ENCODE measurements around the gene RBM20. TPM values are rescaled to one million over a fixed set of nuclear protein-coding genes. Genes with fewer than 3 reads are reported as not detected.

RBM20 gene
- total RNA-seq = under 1 TPM; 0.38 to 0.72 TPM

DNA sequence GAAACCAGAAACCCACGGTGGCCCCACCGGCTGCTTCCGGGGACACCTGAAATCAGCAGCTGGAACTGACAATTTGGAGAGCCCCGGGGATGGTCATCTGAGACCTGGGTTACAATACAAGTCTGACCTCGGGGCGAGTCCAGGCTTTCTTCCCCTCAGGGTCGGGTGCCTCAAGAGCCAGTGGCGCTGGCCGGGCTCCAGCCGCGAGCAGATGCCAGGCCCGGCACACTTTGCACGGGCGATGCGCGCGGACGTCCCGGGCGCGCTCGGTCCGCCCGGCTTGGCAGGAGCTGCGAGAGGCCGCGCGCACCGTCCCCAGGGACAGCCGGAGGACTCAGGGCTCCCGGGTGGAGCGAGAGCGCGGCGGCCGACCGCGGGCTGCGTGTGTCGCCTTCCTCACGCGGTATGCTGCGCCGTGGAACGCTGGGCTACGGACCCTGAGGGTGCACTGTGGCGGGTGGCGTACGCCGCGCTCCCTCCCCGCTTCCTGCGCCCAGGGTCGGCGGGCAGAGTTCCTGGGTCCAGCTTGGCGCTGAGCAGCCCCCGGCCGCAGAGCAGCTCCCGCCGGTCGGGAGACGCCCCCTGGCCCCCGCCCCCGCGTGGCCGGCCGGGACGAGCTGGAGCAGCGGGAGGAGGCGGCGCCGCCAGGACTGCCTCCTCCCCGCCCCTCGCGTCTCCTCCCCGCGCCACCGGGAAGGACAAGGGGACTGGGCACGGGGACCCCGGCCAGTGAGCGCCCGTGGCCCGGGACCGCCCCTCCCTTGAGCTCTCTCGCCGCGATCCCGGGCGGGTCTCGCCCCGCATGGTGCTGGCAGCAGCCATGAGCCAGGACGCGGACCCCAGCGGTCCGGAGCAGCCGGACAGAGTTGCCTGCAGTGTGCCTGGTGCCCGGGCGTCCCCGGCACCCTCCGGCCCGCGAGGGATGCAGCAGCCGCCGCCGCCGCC lies at the start of gene RBM20:
Gene RBM20 (plus strand): TSS at position 684 of the 945 bp plus-strand sequence. CDS start 119 bp downstream, at position 803.
- ChIA-PET CTCF (interaction anchor here (0.5 to 1.7 kb wide), 2 partner anchors 27 to 1538 kb away, joined by 3 to 5 read pairs; no protein-coding TSS in a partner anchor), POLR2A (interaction anchor here (0.6 to 2.2 kb wide), 5 partner anchors 16 to 220 kb away, joined by 3 to 4 read pairs (median 3); no protein-coding TSS in a partner anchor)
- Mint-ChIP-seq H3K4me3 (peak within 1 kb of the TSS; percentile 69), H3K27me3 (peaks cover 52% of the 10 kb centered on the region), H3K9me3 (no peaks in the 10 kb centered on the region), H3K4me1 (ENCODE audit: low read depth) (peaks cover 29% of the 10 kb centered on the region), H3K27ac (no peak within 1 kb of the TSS), H3K36me3 (ENCODE audit: low read depth) (no peaks in the 10 kb centered on the region)
- ATAC-seq (peak; percentile 34), DNase-seq (peak; percentile 20)
- TF ChIP-seq, protein P1, sequence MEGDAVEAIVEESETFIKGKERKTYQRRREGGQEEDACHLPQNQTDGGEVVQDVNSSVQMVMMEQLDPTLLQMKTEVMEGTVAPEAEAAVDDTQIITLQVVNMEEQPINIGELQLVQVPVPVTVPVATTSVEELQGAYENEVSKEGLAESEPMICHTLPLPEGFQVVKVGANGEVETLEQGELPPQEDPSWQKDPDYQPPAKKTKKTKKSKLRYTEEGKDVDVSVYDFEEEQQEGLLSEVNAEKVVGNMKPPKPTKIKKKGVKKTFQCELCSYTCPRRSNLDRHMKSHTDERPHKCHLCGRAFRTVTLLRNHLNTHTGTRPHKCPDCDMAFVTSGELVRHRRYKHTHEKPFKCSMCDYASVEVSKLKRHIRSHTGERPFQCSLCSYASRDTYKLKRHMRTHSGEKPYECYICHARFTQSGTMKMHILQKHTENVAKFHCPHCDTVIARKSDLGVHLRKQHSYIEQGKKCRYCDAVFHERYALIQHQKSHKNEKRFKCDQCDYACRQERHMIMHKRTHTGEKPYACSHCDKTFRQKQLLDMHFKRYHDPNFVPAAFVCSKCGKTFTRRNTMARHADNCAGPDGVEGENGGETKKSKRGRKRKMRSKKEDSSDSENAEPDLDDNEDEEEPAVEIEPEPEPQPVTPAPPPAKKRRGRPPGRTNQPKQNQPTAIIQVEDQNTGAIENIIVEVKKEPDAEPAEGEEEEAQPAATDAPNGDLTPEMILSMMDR (IDR thresholded peaks at IDR 0.05) = no peak
- intact Hi-C loops (cut with micrococcal nuclease) = no loop called here

GRCh38 chr10:110597476-110597875 lies 46.7 kb upstream of the RBM20 start:
- no peaks in the 10 kb centered on the region for H3K4me1 Mint-ChIP-seq (ENCODE audit: low read depth)
- DNase-seq (no peak), ATAC-seq (no peak)
- CTCF ChIA-PET = interaction anchor here (1.5 to 4.5 kb wide), 2 partner anchors 8 to 14 kb away, joined by 4 to 23 read pairs; no protein-coding TSS in a partner anchor
- intact Hi-C loops (cut with micrococcal nuclease) = loop anchor here (5.0 kb wide), 1 partner anchor 290 kb away; no protein-coding TSS in a partner anchor
- no peaks in the 10 kb centered on the region for H3K9me3 Mint-ChIP-seq
- H3K27ac Mint-ChIP-seq = no peak overlapping the region
- no peak overlapping the region for H3K4me3 Mint-ChIP-seq
- POLR2A ChIA-PET = interaction anchor here (1.4 kb wide), 1 partner anchor 13 kb away, joined by 3 read pairs; no protein-coding TSS in a partner anchor
- no peaks in the 10 kb centered on the region for H3K27me3 Mint-ChIP-seq
- TF ChIP-seq, protein P1 (IDR thresholded peaks at IDR 0.05) = no peak
- H3K36me3 Mint-ChIP-seq (ENCODE audit: low read depth) = peaks cover 34% of the 10 kb centered on the region

GRCh38 chr10:110600487-110601101 lies 43.5 kb upstream of the RBM20 start:
- no peaks in the 10 kb centered on the region for H3K27me3 Mint-ChIP-seq
- H3K4me1 Mint-ChIP-seq (ENCODE audit: low read depth) = no peaks in the 10 kb centered on the region
- DNase-seq = peak; percentile 38
- no peak overlapping the region for H3K4me3 Mint-ChIP-seq
- CTCF ChIA-PET = interaction anchor here (0.8 to 4.5 kb wide), 22 partner anchors 8 to 498 kb away, joined by 3 to 27 read pairs (median 4); partner anchors contain the start of genes SMC3 and SMNDC1
- POLR2A ChIA-PET = interaction anchor here (0.6 to 0.9 kb wide), 3 partner anchors 49 to 296 kb away, joined by 3 read pairs; partner anchors contain the start of gene SMNDC1
- peaks cover 43% of the 10 kb centered on the region for H3K36me3 Mint-ChIP-seq (ENCODE audit: low read depth)
- intact Hi-C loops (cut with micrococcal nuclease) = no loop called here
- no peaks in the 10 kb centered on the region for H3K9me3 Mint-ChIP-seq
- TF ChIP-seq, protein P1 (IDR thresholded peaks at IDR 0.05) = peak; percentile 69
- H3K27ac Mint-ChIP-seq = no peak overlapping the region
- ATAC-seq = peak; percentile 80

DNA sequence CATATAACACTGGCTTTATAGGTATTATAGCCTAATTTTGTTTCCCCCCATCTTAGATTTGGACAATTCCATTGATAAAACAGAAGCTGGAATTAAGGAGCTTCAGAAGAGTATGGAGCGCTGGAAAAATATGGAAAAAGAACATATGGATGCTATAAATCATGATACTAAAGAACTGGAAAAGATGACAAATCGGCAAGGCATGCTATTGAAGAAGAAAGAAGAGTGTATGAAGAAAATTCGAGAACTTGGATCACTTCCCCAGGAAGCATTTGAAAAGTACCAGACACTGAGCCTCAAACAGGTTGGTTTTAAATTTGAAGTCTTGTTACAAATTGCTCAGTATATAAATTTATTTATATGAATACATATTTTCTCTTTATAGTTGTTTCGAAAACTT lies 42.6 kb upstream of the RBM20 start:
- Mint-ChIP-seq H3K4me1 (ENCODE audit: low read depth) (no peaks in the 10 kb centered on the region), H3K36me3 (ENCODE audit: low read depth) (peaks cover 40% of the 10 kb centered on the region), H3K27ac (no peak overlapping the region), H3K9me3 (no peaks in the 10 kb centered on the region), H3K4me3 (no peak overlapping the region), H3K27me3 (no peaks in the 10 kb centered on the region)
- DNase-seq (no peak), ATAC-seq (no peak)
- intact Hi-C loops (cut with micrococcal nuclease) = no loop called here
- CTCF ChIA-PET = interaction anchor here (0.7 to 3.4 kb wide), 4 partner anchors 9 to 294 kb away, joined by 3 to 27 read pairs (median 7); no protein-coding TSS in a partner anchor
- POLR2A ChIA-PET = no interaction called here
- TF ChIP-seq, protein P1 (IDR thresholded peaks at IDR 0.05) = no peak
